CD1c-positive myeloid dendritic cell (primary cell): ENCODE data around the gene MACC1.

ENCODE experiments used
- DNase-seq: peaks from one replicate; pipeline ENCODE4 v3.0.0-alpha.2; 2016; ENCODE audit errors: extremely low spot score

The MACC1 gene

DNA sequence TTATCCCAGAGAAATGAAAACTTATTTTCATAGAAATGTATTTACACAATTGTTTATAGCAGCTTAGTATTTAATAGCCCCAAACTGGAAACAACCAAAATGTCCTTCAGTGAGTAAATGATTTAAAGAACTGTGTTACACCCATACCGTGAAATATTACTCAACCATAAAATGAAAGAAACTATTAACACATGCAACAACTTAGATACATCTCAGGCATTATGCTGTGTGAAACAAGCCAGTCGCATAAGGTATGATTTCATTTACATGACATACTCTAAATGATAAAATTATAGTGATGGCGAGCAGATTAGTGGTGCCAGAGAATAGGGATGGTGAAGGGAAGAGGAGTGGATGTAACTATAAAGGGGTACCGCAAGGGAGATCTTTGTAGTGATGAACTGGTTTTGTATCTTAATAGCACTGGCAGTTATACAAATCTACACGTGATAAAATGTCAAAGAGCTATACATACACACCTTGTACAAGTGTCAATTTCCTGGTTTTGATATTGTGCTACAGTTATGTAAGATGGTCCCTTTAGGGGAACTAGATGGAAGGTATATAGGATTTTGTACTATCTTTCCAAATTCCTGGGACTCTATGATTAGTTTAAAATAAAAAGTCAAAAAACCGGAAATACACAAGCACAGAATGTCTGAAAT is 40.5 kb downstream of the MACC1 start:
- DNase-seq = no peak

DNA sequence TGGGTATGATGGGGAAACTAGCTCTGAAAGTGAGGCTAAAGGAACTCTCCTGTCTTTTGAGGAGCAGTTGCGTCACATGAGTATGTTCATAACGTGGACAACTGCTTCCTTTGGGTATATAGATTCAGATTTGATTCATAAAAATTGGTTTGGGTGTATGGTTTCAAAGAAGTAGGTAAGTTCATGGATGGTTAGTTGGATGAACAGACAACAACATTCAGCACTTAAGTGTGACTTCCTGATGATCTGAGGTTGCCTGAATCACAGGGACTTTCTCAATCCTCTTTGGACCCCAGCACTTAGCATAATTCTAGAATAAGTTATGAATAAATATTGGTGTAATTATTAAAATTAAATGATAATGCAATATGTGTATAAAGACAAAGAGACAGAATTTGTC is 43.4 kb downstream of the MACC1 start:
- no peak for DNase-seq

DNA sequence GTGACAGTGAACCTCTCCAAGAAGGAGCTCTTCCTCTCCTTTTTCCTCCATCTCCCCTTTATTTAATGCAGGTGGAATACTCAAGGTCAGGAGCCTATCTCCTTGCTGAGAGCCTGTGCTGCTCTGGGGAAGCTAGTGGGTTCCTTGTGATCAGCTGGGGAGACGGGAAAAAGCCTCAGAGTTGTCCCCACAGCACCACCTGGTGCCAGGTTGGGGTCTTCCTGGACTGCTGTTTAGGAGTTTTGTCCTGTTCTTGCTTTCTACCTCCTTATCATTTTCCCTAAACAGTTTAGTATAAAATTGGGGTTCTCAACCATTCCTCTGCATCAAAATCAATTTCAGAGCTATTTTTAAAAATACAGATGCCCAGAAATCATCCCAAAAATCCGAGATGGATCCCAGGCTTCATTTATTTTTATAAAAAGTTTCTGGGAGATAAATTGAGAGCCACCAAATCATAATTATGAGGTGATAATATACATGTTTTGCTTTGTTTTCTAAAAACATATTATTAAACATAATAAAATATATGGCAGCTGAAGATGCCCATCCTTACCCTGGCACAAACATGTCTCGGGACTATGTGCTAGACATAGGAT is 44.3 kb downstream of the MACC1 start:
- DNase-seq = peak; percentile 29

DNA sequence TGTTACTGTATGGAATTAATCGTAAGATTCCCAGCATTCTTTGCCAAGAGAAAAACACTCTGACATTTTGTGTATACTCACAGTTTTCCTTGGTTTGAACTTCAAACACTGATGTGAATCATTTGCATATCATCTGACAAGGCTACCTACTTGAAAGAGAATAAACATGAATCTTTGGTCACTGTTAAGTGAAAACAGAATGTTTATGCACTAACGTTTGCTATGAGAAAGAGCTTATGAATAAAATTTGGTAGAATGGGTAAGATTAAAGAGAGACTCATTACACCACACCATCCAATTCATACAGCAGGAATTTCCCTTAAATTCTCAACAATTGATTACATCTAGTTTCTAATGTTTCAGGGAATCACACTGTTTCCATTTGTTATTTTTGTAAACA is 46.6 kb downstream of the MACC1 start:
- DNase-seq = no peak

DNA sequence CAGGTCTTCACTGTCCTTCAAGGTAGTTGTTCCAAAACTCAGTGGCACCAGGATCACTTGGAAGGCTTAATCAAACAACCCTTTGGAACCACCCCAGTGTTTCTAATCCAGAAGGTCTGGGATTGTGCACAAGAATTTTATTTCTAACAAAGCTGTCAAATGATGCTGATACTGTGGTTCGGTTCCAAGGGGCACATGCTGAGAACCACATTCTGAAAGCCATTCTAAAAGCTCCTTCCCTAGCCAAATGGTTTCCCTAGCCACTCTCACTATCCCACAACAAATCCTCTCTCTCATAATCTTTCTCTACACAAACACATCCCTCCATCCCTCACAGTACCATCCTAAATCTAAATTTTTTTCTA is 52.1 kb downstream of the MACC1 start:
- no peak for DNase-seq

DNA sequence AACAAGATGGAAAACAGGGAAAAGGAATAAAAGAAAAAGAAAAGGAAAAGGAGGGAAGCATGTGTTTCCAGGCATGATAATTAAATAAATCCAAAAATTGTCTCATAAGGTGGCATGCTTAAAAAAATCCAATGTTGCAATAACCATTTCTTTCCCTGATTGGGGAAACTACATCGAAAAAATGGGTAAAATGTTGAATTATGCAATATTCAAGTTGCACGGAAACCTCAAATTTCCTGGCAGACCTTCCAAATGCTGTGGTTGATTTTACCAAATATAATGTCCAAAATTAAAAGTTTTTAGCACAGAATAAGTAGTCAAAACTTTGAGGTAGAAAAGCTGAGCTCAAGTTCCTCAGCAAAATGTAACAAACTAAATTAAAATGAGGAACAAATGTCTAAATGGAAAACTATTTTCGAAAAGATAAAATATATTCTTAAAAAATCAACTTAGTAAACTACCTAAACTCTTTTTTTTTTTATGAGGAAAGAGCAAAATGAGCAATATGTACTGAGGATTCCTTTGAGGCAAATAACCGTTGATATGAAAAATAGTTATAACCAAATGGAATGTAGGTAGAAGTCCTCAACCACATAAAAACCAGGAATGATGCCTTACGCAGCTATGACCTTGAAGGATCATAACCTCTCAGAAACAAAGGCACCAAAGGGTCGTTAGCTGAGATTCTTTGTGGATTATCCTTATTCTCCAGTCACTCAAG is 52.6 kb downstream of the MACC1 start:
- peak; percentile 30 for DNase-seq

DNA sequence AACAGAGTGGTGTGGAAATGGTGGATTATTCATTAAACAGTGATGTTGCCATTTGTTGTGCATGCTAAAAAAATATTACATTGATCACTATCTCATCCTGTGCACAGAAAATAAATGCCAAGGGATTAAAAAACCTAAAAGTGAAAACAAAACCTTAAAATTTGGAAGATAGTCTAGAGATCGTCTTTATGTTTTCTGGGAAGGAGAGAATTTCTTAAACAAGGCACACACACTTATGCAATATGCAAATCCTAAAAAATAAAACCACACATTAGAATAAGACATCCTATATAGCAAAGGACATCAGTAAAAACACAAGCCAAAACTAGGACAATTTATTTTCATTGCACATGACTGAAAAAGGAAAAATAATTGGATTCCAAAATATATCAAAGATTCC is 54.5 kb downstream of the MACC1 start:
- no peak for DNase-seq

DNA sequence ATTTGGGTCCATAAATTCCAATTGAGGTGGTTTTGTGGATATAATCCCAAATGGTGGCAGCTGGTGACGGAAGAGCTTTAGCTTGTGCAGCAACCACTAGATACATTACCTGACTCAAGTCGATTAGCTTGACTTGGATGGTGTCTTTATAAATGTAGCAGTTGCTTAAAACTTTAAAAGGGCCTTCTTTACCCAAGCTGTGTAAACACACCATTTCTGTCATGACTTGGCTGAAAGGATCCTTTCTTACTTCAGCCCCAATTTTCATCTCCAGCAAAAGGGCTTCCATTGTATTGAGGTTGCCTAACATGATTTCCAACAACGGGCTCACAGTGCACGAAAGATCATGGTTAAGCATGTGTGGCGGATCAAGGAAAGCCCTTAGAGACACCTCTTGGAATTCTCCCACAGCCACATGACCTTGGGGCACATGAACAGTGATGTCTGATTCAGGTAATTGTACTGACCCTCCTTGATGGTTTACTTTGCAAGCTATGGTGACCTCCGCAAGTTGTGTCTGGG is 57.9 kb downstream of the MACC1 start:
- no peak for DNase-seq

DNA sequence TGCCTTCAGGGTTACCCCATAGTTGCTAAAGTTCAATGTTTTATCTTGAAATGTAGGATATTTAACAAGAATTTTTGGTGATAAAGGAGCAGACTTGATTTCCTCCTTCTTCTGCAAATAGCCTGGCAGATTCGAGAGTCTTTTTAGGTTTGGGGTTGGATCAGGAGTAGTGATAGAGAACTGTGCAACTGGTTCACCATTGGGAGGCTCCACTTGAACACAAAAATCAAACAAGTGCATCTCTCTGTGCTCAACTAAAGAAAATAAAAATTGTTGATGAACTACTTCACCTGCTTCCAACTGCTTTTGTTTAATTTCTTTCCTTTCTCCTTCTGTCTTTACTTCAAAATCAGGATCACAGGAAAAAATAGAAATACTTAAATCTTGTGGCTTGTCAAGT is 58.5 kb downstream of the MACC1 start:
- DNase-seq = peak; percentile 28

DNA sequence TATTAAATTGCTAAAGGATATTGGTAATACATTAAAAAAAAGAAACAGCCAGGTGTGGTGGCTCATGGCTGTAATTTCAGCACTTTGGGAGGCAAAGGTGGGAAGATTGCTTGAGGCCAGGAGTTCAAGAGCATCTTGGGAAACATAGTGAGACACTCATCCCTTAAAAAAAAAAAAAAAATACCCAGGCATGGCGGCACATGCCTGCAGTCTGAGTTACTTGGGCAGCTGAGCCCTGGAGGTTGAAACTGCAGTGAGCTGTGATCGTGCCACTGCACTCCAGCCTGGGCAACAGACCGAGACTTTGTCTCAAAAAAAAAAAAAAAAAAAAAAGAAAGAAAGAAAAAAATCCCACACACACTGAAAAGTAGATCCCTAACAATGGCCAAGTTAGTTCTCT is 59.7 kb downstream of the MACC1 start:
- DNase-seq = no peak

DNA sequence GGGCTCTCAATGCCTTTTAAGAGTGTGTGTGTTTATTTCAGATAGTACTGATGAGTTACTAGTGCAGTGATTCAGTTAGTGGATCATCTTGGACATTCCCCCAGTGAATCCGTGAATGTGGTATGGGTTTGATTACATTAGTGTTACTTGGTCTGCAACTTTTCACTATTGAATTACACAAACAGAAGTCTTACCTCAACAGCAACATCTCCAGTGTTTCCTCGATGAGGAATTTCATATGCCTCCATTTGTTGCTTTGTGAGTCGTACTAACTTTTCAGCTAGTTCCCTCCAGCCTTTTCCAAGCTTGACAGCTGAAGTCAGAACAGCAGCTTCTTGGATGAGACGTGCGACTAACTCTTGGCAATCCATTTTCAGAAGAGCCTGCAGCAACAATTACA is 63.2 kb downstream of the MACC1 start:
- no peak for DNase-seq

DNA sequence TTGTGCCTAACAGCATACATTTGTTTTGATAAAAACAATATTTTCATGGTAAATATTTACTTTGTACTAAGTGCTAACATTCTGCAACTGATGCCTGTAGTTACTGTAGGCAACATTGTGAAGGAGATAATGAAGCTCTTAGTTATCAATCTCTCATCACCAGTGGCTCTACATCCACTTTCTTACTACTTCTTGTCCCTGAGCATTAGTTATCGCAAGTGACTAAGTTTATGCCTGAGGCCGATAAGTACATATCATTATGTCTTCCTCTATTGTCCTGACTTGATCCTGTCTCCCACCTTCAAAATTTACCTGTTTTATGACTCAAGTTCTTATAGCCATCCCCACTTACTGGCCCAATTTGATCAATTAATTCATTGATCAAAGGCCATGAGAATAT is 63.6 kb downstream of the MACC1 start:
- DNase-seq = no peak

DNA sequence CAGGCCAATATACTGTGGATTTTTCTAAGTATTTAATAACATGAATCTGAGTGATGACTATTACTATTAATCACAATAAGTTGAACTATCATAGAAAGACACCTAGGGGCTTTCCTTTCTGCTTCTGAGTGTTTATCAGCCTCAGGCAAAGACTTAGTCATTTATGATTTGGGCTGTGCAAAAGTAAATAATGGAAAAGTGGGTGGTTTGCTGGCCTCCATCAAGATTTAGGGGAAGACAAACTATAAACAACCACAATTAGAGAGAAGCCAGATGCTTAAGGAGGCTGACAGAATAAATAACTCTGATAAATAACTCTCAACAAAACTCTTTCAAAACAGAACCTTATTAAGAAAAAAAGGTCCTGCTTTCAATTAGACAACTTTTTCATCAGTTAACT is 64.7 kb downstream of the MACC1 start:
- DNase-seq = no peak

DNA sequence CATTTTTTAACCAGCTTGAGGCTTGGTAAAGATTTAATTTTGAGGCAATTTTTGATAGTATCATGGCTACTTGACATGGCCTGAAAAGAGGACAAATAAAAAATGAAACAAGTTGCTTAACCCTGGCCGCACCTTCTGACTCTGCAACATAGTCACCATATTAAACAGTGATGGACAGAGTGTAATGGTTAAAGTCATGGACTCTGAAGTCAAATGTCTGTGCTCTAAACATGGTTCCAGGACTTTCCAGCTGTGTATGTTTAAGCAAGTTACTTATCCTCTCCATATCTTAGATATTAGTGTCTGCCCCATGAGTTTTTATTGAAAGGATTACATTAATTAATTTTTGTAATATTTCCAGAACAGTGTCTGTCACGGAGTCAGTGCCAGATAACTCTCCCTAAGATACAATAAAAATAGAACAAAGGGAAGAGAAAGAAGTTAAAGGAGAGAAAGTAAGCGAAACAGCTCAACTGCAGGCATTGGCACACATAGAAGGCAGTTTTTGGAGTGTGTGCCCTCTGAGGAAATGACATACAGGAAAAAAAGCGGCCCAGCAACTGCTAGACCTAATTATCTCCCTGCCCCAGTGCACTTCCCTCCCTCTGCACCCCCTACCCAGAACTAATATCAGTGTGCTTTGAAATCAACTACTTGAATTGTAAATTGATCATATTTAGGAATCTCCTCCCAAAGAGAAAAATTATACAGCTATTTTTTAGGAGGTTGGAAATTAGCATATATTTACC is 65.3 kb downstream of the MACC1 start:
- DNase-seq = no peak

DNA sequence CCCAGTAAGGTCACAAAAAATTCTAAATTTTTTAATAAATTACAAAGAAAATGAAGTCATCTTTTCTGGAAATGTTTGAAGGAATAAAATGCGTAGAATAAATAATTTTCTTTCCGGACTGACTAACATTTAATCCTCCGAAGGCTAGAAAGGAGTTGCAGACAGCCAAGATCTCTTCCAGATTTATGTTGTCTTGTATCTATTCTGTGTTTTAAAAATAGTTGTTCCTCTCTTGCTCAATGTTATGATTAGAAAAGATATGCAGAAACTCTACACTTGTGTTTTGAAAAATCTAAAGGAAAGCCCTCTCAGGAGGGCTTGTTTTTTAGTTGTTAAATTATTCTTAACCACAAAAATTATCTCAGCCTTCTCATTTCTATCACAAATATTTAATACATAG is 70.7 kb downstream of the MACC1 start:
- DNase-seq = no peak

DNA sequence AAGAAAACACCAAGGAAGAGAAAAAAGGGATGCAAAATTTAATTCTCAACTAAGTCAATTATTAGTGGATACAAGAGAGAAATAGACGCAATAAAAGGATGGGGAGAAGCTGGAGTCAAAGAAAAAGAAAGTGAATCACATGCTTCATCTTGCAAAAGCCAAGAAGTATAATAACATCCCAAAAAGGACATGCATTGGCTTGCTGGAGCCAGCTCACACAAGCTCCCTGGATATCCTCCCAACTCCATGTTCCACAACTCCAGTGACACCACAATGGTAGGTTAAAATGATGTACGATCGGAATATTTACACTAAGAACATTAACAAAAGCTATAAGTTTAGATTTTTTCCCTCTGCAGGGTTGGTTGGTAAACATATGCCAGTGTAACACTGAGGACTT is 72.4 kb downstream of the MACC1 start:
- no peak for DNase-seq

DNA sequence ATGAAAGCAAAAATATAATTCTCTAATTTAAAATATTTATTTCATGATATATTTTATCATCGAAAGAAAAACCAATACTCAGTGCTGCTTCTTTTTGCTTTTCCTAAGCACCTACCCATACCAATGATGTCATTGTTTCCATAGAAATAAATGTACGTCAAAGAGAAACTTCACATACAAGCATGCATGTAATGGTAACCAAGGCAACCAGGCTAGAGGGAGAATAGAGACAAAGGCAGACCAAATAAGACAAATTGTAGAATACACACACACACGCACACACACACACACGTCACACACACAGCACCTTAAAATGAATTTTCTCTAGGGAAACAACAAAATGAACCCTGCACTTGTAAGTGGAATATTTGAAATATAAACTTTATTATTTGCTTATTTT is 75.5 kb downstream of the MACC1 start:
- DNase-seq = no peak

DNA sequence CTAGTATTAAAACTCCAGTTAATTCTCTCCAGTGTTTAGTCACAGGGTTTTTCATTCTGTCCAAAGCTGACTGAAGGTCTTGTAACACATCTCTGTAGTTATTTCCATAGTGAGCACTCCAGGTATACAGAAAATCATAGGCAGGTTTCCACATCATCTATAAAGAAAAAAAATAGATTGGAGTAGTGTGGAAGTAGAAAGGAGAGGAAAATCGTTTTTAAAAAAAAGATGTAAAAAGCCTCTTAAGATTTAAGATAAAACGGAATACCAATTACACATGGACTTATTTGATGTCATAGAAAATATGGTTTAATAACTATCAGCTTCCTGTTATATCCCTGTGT is 76.2 kb downstream of the MACC1 start:
- no peak for DNase-seq

DNA sequence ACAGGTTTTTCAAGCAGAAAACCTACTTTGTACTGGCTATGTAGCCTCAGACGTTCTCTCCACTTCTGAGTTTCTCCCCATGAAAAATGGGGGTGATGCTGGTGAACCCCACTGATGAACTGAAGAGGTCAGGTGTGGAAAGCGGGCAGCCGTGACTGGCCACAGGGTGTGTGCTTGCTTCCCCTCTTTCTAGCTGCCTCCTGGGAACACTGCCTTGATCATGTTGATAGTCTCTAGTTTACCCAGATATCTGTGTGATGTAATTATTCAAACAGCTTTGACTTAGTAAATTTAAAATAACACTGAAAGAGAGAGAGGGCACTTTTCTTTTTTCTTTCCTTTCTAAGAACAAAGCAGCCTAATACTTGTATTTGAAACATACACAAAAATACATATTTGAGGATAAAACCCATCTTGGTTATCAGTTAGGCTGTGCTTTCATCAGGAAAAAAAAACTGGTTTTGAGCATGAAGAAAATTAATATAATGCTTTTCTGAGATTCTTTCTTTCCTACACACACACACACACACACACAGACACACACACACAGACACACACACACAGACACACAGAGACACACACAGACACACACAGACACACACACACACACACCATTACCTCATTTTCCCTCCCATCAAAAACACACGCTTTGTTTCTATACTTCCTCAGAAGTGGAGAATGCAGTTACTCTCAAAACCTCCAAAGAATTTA is 76.7 kb downstream of the MACC1 start:
- no peak for DNase-seq

DNA sequence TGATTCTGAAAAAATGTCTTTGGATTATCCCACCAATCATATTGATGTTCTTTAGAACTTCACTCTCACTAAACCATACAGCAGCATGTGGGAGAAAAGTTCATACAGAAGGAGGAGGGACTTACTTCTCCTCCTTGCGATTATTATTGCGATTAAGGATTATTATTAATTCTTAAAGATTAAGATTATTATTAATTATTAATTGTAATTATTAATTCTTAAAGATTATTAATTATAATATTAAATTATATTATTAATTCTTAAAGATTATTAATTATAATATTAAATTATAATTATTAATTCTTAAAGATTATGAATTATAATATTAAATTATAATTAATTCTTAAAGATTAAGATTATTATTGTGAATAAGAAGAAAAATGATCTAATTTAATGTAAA is 80.5 kb downstream of the MACC1 start:
- no peak for DNase-seq

DNA sequence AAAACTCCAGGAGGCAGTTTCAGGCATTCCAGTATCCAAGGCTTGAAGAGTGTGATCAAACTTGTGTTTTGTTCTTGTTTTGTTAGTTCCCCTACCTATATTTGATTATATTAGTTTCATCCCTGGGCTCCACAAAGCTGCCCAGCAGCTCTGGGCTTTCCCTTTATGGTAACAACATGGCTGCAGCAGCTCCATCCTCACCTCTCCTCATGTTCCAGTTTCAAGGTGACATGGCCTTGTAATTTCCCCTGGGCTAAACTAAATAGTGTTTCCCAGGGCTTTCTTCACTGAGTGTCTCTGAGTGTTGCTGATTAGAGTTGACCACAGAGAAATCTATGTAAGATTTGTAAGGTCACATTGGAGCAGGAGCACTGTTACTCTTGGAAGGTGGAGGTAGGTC is 83.4 kb downstream of the MACC1 start:
- no peak for DNase-seq

DNA sequence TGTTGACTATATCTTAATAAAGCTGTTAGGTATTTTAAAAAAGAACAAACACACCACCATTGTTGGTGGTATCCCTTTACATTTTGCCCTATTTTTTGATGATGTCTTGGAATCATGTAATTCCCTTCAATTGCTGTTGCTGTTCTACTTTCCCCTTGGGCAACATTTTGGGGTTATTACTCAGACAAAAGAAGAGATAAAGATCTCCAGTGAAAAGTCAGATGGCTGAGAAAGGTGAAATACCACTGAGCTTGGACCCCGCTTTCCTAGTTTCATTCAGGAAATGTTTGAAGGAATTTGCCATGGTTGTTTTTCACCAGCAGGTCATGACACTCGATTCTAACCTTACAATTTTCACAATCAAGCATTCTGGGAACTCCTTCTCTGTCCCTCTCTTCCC is 84.6 kb downstream of the MACC1 start:
- no peak for DNase-seq
